Stomach (tissue), 9 donors: ENCODE data around the gene TJP2. TPM values are rescaled to one million over a fixed set of nuclear protein-coding genes. Genes with fewer than 3 reads are reported as not detected.

Source experiments
- DNase-seq, 2 donors: peaks; one replicate each; pipeline versions ENCODE4 v3.0.0 to v3.0.0-alpha.2; 2013 to 2019
- H3K27ac ChIP-seq, 5 donors: fragments of 200-600 bp in 4 of 5; sonication (generic) in 4 of 5; one replicate each; pipeline ENCODE4 v1.5.1; 2013 to 2019; ENCODE audit warnings: mild to moderate bottlenecking in 1 of 5, moderate library complexity in 1 of 5
- H3K27me3 ChIP-seq, 3 donors: fragments of 200-600 bp; sonication (generic); one replicate each; pipeline ENCODE4 v1.5.1; 2017 to 2019; ENCODE audit warnings: mixed run types in 1 of 3
- H3K36me3 ChIP-seq, 4 donors: fragments of 200-600 bp; sonication (generic); 1 replicate in 3 of 4; 2 replicates in 1 of 4; pipeline ENCODE4 v1.5.1; 2016 to 2019
- H3K4me1 ChIP-seq, 4 donors: fragments of 200-600 bp; sonication (generic); one replicate each; pipeline ENCODE4 v1.5.1; 2016 to 2019
- H3K4me3 ChIP-seq, 4 donors: fragments of 200-600 bp; sonication (generic) in 3 of 4; one replicate each; pipeline ENCODE4 v1.5.1; 2016 to 2019; ENCODE audit warnings: mild to moderate bottlenecking in 1 of 4
- H3K9me3 ChIP-seq, 4 donors: fragments of 200-600 bp; sonication (generic); one replicate each; pipeline ENCODE4 v1.5.1; 2016 to 2019
- EP300 ChIP-seq: sonication (generic); formaldehyde crosslinking; IDR thresholded peaks from one replicate; pipeline ENCODE4 v1.6.1; 2017; ENCODE audit warnings: antibody characterized with exemption
- POLR2A ChIP-seq, 4 donors: fragments of 450-650 bp; IDR thresholded peaks; one replicate each; pipeline ENCODE4 v1.6.1; 2016; ENCODE audit warnings: antibody characterized with exemption in 4 of 4, control low read depth in 2 of 4, mild to moderate bottlenecking in 1 of 4, moderate library complexity in 1 of 4
- POLR2AphosphoS5 ChIP-seq, 3 donors: sonication (generic); formaldehyde crosslinking; IDR thresholded peaks; one replicate each; pipeline ENCODE4 v1.6.1; 2016; ENCODE audit warnings: antibody characterized with exemption in 3 of 3
- WGBS, 5 donors: extraction: QIAGEN DNeasy Blood & Tissue Kit in 3 of 5; methylation state at CpG; one replicate each; pipeline versions ENCODE4 v1.1.5 to v1.1.7; 2013 to 2018; 5-methylcytosine and 5-hydroxymethylcytosine counted together
- intact Hi-C: fragments of 100-400 bp; cut with DNase I; formaldehyde crosslinking; loops from one replicate; pipeline ENCODE4 v1.15.1; 2023; ENCODE audit warnings: low total_unique reads
- polyA plus RNA-seq, 3 donors: library from polyadenylated mRNA; stranded (reverse); fragments of 200-250 nt; gene quantifications; one replicate each; pipeline ENCODE4 v1.2.3, GENCODE V29; 2013
- total RNA-seq, 5 donors: library from RNA; depleted of rRNA; stranded (reverse); fragments of >200 nt; gene quantifications; one replicate each; pipeline versions ENCODE4 v1.1.0 to v1.2.3, GENCODE V29; 2014 to 2016
- TF ChIP-seq, protein P1 (sequence below), 7 experiments: fragments of 450-650 bp in 4 of 7; fragments of 200-600 bp in 3 of 7; sonication (generic) in 3 of 7; IDR thresholded peaks; one replicate each; pipeline ENCODE4 v1.5.1; 2016 to 2019; ENCODE audit warnings: antibody characterized with exemption in 7 of 7, control low read depth in 2 of 7, mild to moderate bottlenecking in 1 of 7
- donor health status: healthy with polysubstance abuse.
- donor health status: Bipolar disorder and iron deficiency.
- donor health status: healthy.

TJP2 gene
- total and polyA plus RNA-seq, 8 donors: 28.6 to 371 (median 150) TPM

DNA sequence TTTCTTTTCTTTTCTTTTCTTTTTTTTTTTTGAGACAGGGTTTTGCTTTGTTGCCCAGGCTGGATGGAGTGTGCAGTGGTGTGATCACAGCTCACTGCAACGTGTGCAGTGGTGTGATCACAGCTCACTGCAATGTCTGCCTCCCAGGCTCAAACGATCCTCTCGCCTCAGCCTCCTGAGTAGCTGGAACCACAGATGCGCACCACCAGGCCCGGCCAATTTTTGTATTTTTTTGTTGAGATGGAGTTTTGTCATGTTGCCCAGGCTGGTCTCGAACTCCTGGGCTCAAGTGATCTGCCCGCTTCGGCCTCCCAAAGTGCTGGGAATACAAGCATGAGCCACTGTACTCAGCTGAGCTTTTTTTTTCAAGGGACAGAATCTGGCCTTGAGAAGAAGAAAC lies 36.8 kb upstream of the TJP2 start:
- no peaks in the 10 kb centered on the region for H3K9me3 ChIP-seq
- peaks cover 0 to 20% (median 9%) of the 10 kb centered on the region in 4 donors for H3K36me3 ChIP-seq
- H3K4me1 ChIP-seq: peaks cover 4 to 29% (median 9%) of the 10 kb centered on the region in 4 donors
- 88 to 93% (median 92%) methylated on average over 8 of the region's 8 CpGs for WGBS, 5 donors
- H3K27ac ChIP-seq: no peak overlapping the region
- H3K27me3 ChIP-seq: no peaks in the 10 kb centered on the region
- TF ChIP-seq, protein P1, sequence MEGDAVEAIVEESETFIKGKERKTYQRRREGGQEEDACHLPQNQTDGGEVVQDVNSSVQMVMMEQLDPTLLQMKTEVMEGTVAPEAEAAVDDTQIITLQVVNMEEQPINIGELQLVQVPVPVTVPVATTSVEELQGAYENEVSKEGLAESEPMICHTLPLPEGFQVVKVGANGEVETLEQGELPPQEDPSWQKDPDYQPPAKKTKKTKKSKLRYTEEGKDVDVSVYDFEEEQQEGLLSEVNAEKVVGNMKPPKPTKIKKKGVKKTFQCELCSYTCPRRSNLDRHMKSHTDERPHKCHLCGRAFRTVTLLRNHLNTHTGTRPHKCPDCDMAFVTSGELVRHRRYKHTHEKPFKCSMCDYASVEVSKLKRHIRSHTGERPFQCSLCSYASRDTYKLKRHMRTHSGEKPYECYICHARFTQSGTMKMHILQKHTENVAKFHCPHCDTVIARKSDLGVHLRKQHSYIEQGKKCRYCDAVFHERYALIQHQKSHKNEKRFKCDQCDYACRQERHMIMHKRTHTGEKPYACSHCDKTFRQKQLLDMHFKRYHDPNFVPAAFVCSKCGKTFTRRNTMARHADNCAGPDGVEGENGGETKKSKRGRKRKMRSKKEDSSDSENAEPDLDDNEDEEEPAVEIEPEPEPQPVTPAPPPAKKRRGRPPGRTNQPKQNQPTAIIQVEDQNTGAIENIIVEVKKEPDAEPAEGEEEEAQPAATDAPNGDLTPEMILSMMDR (IDR thresholded peaks at IDR 0.05): no peak
- TF ChIP-seq POLR2A (IDR thresholded peaks at IDR 0.05) (no peak), EP300 (no peak), POLR2AphosphoS5 (IDR thresholded peaks at IDR 0.05) (no peak)
- intact Hi-C loops: loop anchor here (10.0 kb wide), 1 partner anchor 93 kb away; no protein-coding TSS in a partner anchor
- no peak for DNase-seq
- H3K4me3 ChIP-seq: no peak overlapping the region

DNA sequence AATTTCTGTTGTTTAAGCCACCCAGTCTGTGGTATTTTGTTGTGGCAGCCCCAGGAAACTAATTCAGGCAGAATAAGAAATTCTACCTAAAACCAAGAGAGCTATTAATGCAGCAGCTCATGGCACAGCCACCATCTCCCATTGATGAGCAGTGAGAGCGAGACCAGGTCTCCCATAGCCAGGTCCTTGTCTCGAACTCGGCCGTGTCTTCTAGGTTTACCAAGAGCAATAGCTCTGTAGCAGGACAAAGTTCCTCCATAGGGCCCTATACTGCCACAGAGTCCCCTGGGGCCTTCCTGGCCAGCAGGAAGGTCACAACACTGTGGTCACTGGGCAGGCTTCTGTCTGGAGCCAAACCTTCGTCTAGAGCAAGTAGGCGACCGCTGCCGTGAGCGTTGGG lies 34.5 kb upstream of the TJP2 start:
- no peaks in the 10 kb centered on the region for H3K9me3 ChIP-seq
- no peaks in the 10 kb centered on the region for H3K27me3 ChIP-seq
- TF ChIP-seq POLR2AphosphoS5 (IDR thresholded peaks at IDR 0.05) (no peak), EP300 (no peak), POLR2A (IDR thresholded peaks at IDR 0.05) (no peak)
- TF ChIP-seq, protein P1 (IDR thresholded peaks at IDR 0.05): no peak
- no peak overlapping the region for H3K27ac ChIP-seq
- intact Hi-C loops: loop anchor here (10.0 kb wide), 1 partner anchor 95 kb away; no protein-coding TSS in a partner anchor
- DNase-seq: no peak
- H3K4me1 ChIP-seq: peaks cover 0 to 28% (median 4%) of the 10 kb centered on the region in 4 donors
- no peak overlapping the region for H3K4me3 ChIP-seq
- H3K36me3 ChIP-seq: peaks cover 0 to 12% (median 3%) of the 10 kb centered on the region in 4 donors
- 83 to 91% (median 84%) methylated on average over 9 of the region's 9 CpGs for WGBS, 5 donors

DNA sequence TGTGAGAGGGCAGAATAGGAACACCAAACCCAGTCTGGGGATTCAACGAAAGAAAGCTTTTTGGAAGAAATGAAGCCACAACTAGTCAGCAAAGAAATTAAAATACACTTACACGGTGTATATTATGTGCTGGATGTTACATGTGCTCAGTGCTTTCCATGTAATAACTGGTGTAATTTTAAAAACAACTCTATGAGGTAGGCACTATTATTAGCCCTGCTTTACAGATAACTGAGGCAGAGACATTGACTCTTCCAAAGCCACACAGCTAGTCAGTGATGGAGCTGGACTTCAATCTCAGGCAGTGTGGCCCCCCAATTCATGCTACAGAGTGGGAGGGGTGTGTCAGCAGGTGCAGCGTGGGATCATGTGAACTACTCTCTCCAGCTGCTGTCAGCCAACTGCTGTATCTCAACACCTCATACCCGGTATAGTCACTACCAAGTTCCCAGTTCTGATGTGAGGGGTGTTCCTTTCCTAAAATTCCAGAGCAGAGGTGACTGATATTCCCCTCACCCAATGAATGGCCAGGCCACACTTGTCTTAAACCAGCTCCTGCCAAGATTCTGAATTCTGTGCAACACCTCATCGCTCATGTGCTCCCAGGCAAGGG lies 33.8 kb upstream of the TJP2 start:
- Histone ChIP-seq H3K4me1 (peaks cover 0 to 21% (median 6%) of the 10 kb centered on the region in 4 donors), H3K36me3 (peaks cover 0 to 12% (median 3%) of the 10 kb centered on the region in 4 donors), H3K9me3 (no peaks in the 10 kb centered on the region), H3K4me3 (no peak overlapping the region), H3K27ac (no peak overlapping the region), H3K27me3 (no peaks in the 10 kb centered on the region)
- intact Hi-C loops: no loop called here
- TF ChIP-seq POLR2AphosphoS5 (IDR thresholded peaks at IDR 0.05) (no peak), EP300 (no peak), POLR2A (IDR thresholded peaks at IDR 0.05) (no peak)
- TF ChIP-seq, protein P1 (IDR thresholded peaks at IDR 0.05): no peak
- DNase-seq: no peak
- 86 to 91% (median 87%) methylated on average over 5 of the region's 5 CpGs for WGBS, 5 donors

DNA sequence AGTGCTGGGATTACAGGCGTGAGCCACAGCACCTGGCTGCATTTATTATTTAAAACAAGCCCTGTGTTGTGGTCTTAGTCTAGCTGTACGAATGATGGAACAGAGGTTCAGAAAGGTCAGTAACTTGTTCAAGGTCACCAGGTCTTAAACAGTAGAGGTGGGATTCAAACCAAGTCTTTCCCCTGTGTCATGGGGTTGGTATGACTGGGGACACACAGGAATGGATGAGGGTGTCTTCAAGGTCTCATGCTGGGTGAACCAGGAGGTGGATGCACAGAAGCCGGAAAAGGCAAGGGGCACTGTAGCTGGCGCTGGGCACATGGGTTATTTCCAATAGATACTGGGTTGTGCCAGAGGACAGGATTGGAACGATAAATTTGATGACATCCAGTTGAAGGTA lies 32.2 kb upstream of the TJP2 start:
- TF ChIP-seq POLR2A (IDR thresholded peaks at IDR 0.05) (no peak), POLR2AphosphoS5 (IDR thresholded peaks at IDR 0.05) (no peak), EP300 (no peak)
- TF ChIP-seq, protein P1 (IDR thresholded peaks at IDR 0.05): no peak
- peaks cover 0 to 12% (median 3%) of the 10 kb centered on the region in 4 donors for H3K36me3 ChIP-seq
- no peak overlapping the region for H3K4me3 ChIP-seq
- peaks cover 0 to 20% (median 7%) of the 10 kb centered on the region in 4 donors for H3K4me1 ChIP-seq
- DNase-seq: no peak
- 64 to 85% (median 70%) methylated on average over 5 of the region's 5 CpGs for WGBS, 5 donors
- no peaks in the 10 kb centered on the region for H3K27me3 ChIP-seq
- intact Hi-C loops: no loop called here
- peak overlapping the region in 1 of 5 donors; percentile 5 for H3K27ac ChIP-seq
- no peaks in the 10 kb centered on the region for H3K9me3 ChIP-seq
